Uterus (tissue), 4 donors: ENCODE results near the gene STAM2. TPM values are rescaled to one million over a fixed set of nuclear protein-coding genes. Genes with fewer than 3 reads are reported as not detected.

Experiments
- DNase-seq, 2 donors: peaks; one replicate each; pipeline ENCODE4 v3.0.0-alpha.2; 2019 to 2020
- H3K27ac ChIP-seq, 2 donors: fragments of 200-600 bp; sonication (generic); 1 replicate in 1 of 2; 2 replicates in 1 of 2; pipeline ENCODE4 v1.5.1; 2016 to 2018
- H3K27me3 ChIP-seq, 2 donors: fragments of 200-600 bp; sonication (generic); one replicate each; pipeline ENCODE4 v1.5.1; 2018 to 2019; ENCODE audit warnings: control low read depth in 1 of 2
- H3K36me3 ChIP-seq, 2 donors: fragments of 200-600 bp; sonication (generic); one replicate each; pipeline ENCODE4 v1.5.1; 2019; ENCODE audit warnings: control low read depth in 1 of 2
- H3K4me1 ChIP-seq, 2 donors: fragments of 200-600 bp; sonication (generic); one replicate each; pipeline ENCODE4 v1.5.1; 2018 to 2019; ENCODE audit warnings: control low read depth in 1 of 2
- H3K4me3 ChIP-seq, 2 donors: fragments of 200-600 bp; sonication (generic); 1 replicate in 1 of 2; 2 replicates in 1 of 2; pipeline ENCODE4 v1.5.1; 2018 to 2019; ENCODE audit warnings: mild to moderate bottlenecking in 1 of 2
- H3K9me3 ChIP-seq, 2 donors: fragments of 200-600 bp; sonication (generic); one replicate each; pipeline ENCODE4 v1.5.1; 2019; ENCODE audit warnings: control low read depth in 1 of 2
- CTCF ChIP-seq, 4 experiments: fragments of 200-600 bp in 2 of 4; fragments of 450-650 bp in 2 of 4; sonication (generic) in 2 of 4; IDR thresholded peaks; one replicate each; pipeline ENCODE4 v1.5.1; 2016 to 2019; ENCODE audit warnings: antibody characterized with exemption in 4 of 4, mild to moderate bottlenecking in 2 of 4, moderate library complexity in 1 of 4
- POLR2A ChIP-seq, 2 donors: fragments of 450-650 bp; IDR thresholded peaks; one replicate each; pipeline ENCODE4 v1.6.1; 2016; ENCODE audit warnings: antibody characterized with exemption in 2 of 2, mild to moderate bottlenecking in 1 of 2, moderate library complexity in 1 of 2
- intact Hi-C: fragments of 100-400 bp; cut with DNase I; formaldehyde crosslinking; loops from one replicate; pipeline ENCODE4 v1.15.1; 2023; ENCODE audit warnings: low total_unique reads
- total RNA-seq, 4 donors: library from RNA; depleted of rRNA in 3 of 4; stranded (reverse); fragments of >200 nt in 3 of 4; gene quantifications; one replicate each; pipeline versions ENCODE4 v1.1.0 to v1.2.4, GENCODE V29; 2014 to 2023
- donor health status: DM: yes; HTN: yes; CAD: no.

STAM2 gene
- total RNA-seq, 4 donors from 2014 or later: 30.0 to 83.0 (median 55.4) TPM

GRCh38 chr2:152083202-152083875 is 92.2 kb downstream of the STAM2 start:
- no peak for DNase-seq
- intact Hi-C loops: no loop called here

GRCh38 chr2:152078662-152079061 is 96.9 kb downstream of the STAM2 start:
- intact Hi-C loops: no loop called here
- Histone ChIP-seq H3K4me3 (no peak overlapping the region), H3K27me3 (no peaks in the 10 kb centered on the region), H3K4me1 (no peaks in the 10 kb centered on the region), H3K27ac (no peak overlapping the region), H3K36me3 (no peaks in the 10 kb centered on the region), H3K9me3 (no peaks in the 10 kb centered on the region)
- no peak for TF ChIP-seq CTCF (IDR thresholded peaks at IDR 0.05)
- DNase-seq: no peak

More at GRCh38 chr2:152083202-152083875, 92.2 kb downstream of the STAM2 start:
- Histone ChIP-seq H3K36me3 (no peaks in the 10 kb centered on the region), H3K4me1 (no peaks in the 10 kb centered on the region), H3K9me3 (no peaks in the 10 kb centered on the region), H3K4me3 (no peak overlapping the region), H3K27me3 (no peaks in the 10 kb centered on the region), H3K27ac (no peak overlapping the region)
- TF ChIP-seq CTCF (IDR thresholded peaks at IDR 0.05): no peak
- TF ChIP-seq POLR2A (IDR thresholded peaks at IDR 0.05): no peak

GRCh38 chr2:152078023-152078422 is 97.5 kb downstream of the STAM2 start:
- no peak overlapping the region for H3K27ac ChIP-seq
- no peak for DNase-seq
- no peaks in the 10 kb centered on the region for H3K9me3 ChIP-seq
- H3K4me1 ChIP-seq: no peaks in the 10 kb centered on the region
- TF ChIP-seq POLR2A (IDR thresholded peaks at IDR 0.05): no peak
- no peak for TF ChIP-seq CTCF (IDR thresholded peaks at IDR 0.05)
- no peaks in the 10 kb centered on the region for H3K36me3 ChIP-seq
- no peak overlapping the region for H3K4me3 ChIP-seq
- intact Hi-C loops: no loop called here
- H3K27me3 ChIP-seq: no peaks in the 10 kb centered on the region

- H3K4me1 ChIP-seq: no peaks in the 10 kb centered on the region
- H3K27me3 ChIP-seq: no peaks in the 10 kb centered on the region
- intact Hi-C loops: no loop called here
- no peaks in the 10 kb centered on the region for H3K36me3 ChIP-seq
- no peak for DNase-seq
- H3K4me3 ChIP-seq: no peak overlapping the region
- H3K9me3 ChIP-seq: no peaks in the 10 kb centered on the region
- no peak for TF ChIP-seq CTCF (IDR thresholded peaks at IDR 0.05)
- TF ChIP-seq POLR2A (IDR thresholded peaks at IDR 0.05): no peak
- H3K27ac ChIP-seq: no peak overlapping the region
Measured at GRCh38 chr2:152075461-152076050, 100.0 kb downstream of the STAM2 start.

- no peak overlapping the region for H3K27ac ChIP-seq
- intact Hi-C loops: no loop called here
- no peaks in the 10 kb centered on the region for H3K36me3 ChIP-seq
- TF ChIP-seq CTCF (IDR thresholded peaks at IDR 0.05) (no peak), POLR2A (IDR thresholded peaks at IDR 0.05) (no peak)
- no peaks in the 10 kb centered on the region for H3K27me3 ChIP-seq
- no peak overlapping the region for H3K4me3 ChIP-seq
- DNase-seq: no peak
- no peaks in the 10 kb centered on the region for H3K9me3 ChIP-seq
- H3K4me1 ChIP-seq: no peaks in the 10 kb centered on the region
Measured at GRCh38 chr2:152072011-152072410, 103.6 kb downstream of the STAM2 start.
